Hepatocyte (in vitro differentiated cells): ENCODE results near the gene LARP1.

ENCODE experiments used
- CTCF ChIP-seq: fragments of 200-600 bp; sonication (generic); IDR thresholded peaks from 2 replicates; pipeline ENCODE4 v1.5.1; 2016; ENCODE audit warnings: antibody characterized with exemption, mild to moderate bottlenecking; ENCODE audit not compliant: poor library complexity
- EZH2 ChIP-seq: fragments of 200-600 bp; sonication (generic); IDR thresholded peaks from 2 replicates; pipeline ENCODE4 v1.6.1; 2016; ENCODE audit warnings: antibody characterized with exemption, mild to moderate bottlenecking, borderline replicate concordance

- TF ChIP-seq CTCF (no peak), EZH2 (no peak)
Observed at GRCh38 chr5:154708846-154709245, 46.3 kb upstream of the LARP1 start.
